Measurements from ENCODE around the gene CRYZL1.

CRYZL1 gene

GRCh38 chr21:33641352-33642026, at the start of gene CRYZL1:
Gene CRYZL1, minus strand, starts transcription at chr21:33641741. Its CDS starts 10,190 bp downstream, at chr21:33631551.
- H3K4me1 ChIP-seq (ENCODE audit: control insufficient read depth, insufficient read depth, low read length) = peaks cover 16% of the 10 kb centered on the region
- no peaks in the 10 kb centered on the region for H3K27me3 ChIP-seq (ENCODE audit: control insufficient read depth, insufficient read depth, low read length)
- peak within 1 kb of the TSS; percentile 89 for H3K9ac ChIP-seq (ENCODE audit: low read length)
- H3K36me3 ChIP-seq (ENCODE audit: control insufficient read depth, insufficient read depth, low read length) = no peaks in the 10 kb centered on the region
- H3K27ac ChIP-seq (ENCODE audit: low read depth, low read length) = peak within 1 kb of the TSS; percentile 78
- no peaks in the 10 kb centered on the region for H3K9me3 ChIP-seq (ENCODE audit: control insufficient read depth, insufficient read depth, low read depth, low read length)
- H3K4me3 ChIP-seq (ENCODE audit: low read depth, low read length) = peak within 1 kb of the TSS; percentile 77

DNA sequence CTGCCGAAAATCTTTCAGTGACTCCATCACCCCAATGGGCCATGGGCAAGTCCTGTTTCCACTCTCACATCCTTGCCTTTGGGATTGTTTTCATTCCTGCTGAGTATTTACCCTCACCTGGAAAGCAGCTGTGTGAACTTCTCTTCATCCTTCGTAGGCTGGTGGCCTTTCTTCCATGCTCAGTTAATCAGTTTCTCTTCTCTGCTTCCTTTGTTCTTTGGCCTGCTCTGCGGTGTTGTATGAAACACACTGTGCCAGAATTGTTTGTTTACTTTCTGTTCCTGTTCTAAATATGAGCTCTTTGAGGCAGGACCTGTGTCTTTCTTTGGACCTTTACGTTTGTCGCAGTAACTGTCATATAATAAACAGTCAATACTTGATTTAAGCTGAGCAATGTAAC, 49.3 kb upstream of the CRYZL1 start:
- H3K27ac ChIP-seq (ENCODE audit: low read depth, low read length) = no peak overlapping the region
- no peaks in the 10 kb centered on the region for H3K36me3 ChIP-seq (ENCODE audit: control insufficient read depth, insufficient read depth, low read length)
- H3K9me3 ChIP-seq (ENCODE audit: control insufficient read depth, insufficient read depth, low read depth, low read length) = no peaks in the 10 kb centered on the region
- no peak overlapping the region for H3K4me3 ChIP-seq (ENCODE audit: low read depth, low read length)
- H3K4me1 ChIP-seq (ENCODE audit: control insufficient read depth, insufficient read depth, low read length) = peaks cover 56% of the 10 kb centered on the region
- no peak overlapping the region for H3K9ac ChIP-seq (ENCODE audit: low read length)
- no peaks in the 10 kb centered on the region for H3K27me3 ChIP-seq (ENCODE audit: control insufficient read depth, insufficient read depth, low read length)

DNA sequence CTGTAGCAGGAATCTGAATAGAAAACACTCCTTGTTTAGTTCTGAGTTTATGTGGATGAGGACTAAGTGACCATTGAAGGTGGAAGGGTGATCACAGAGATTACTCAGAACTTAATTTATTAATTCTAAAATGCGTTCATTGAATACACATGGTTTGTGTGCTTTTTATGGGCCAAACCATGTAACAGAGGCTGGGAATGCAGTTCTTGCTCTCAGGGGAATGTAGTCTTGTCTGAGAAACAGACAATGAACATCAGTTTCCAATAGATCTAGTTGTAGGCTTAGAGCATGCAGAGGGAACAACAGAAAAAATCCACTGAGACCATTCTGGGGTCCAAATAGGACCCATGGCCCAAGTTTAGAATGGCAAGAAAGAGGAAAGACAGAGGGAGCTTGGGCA, 46.8 kb upstream of the CRYZL1 start:
- H3K9ac ChIP-seq (ENCODE audit: low read length) = no peak overlapping the region
- H3K4me1 ChIP-seq (ENCODE audit: control insufficient read depth, insufficient read depth, low read length) = peaks cover 69% of the 10 kb centered on the region
- no peaks in the 10 kb centered on the region for H3K27me3 ChIP-seq (ENCODE audit: control insufficient read depth, insufficient read depth, low read length)
- H3K36me3 ChIP-seq (ENCODE audit: control insufficient read depth, insufficient read depth, low read length) = no peaks in the 10 kb centered on the region
- H3K27ac ChIP-seq (ENCODE audit: low read depth, low read length) = no peak overlapping the region
- no peaks in the 10 kb centered on the region for H3K9me3 ChIP-seq (ENCODE audit: control insufficient read depth, insufficient read depth, low read depth, low read length)
- H3K4me3 ChIP-seq (ENCODE audit: low read depth, low read length) = no peak overlapping the region

GRCh38 chr21:33687634-33688033, 46.1 kb upstream of the CRYZL1 start:
- Histone ChIP-seq H3K4me3 (ENCODE audit: low read depth, low read length) (no peak overlapping the region), H3K36me3 (ENCODE audit: control insufficient read depth, insufficient read depth, low read length) (no peaks in the 10 kb centered on the region), H3K4me1 (ENCODE audit: control insufficient read depth, insufficient read depth, low read length) (peaks cover 75% of the 10 kb centered on the region), H3K27ac (ENCODE audit: low read depth, low read length) (no peak overlapping the region), H3K9me3 (ENCODE audit: control insufficient read depth, insufficient read depth, low read depth, low read length) (no peaks in the 10 kb centered on the region), H3K9ac (ENCODE audit: low read length) (no peak overlapping the region), H3K27me3 (ENCODE audit: control insufficient read depth, insufficient read depth, low read length) (no peaks in the 10 kb centered on the region)

- Histone ChIP-seq H3K9me3 (ENCODE audit: control insufficient read depth, insufficient read depth, low read depth, low read length) (no peaks in the 10 kb centered on the region), H3K27me3 (ENCODE audit: control insufficient read depth, insufficient read depth, low read length) (no peaks in the 10 kb centered on the region), H3K36me3 (ENCODE audit: control insufficient read depth, insufficient read depth, low read length) (no peaks in the 10 kb centered on the region), H3K27ac (ENCODE audit: low read depth, low read length) (peak overlapping the region; percentile 85), H3K4me3 (ENCODE audit: low read depth, low read length) (peak overlapping the region; percentile 19; the same call in 1 of the 2 replicates), H3K9ac (ENCODE audit: low read length) (no peak overlapping the region), H3K4me1 (ENCODE audit: control insufficient read depth, insufficient read depth, low read length) (peaks cover 65% of the 10 kb centered on the region)
Measured at GRCh38 chr21:33686386-33686785, 44.8 kb upstream of the CRYZL1 start.

DNA sequence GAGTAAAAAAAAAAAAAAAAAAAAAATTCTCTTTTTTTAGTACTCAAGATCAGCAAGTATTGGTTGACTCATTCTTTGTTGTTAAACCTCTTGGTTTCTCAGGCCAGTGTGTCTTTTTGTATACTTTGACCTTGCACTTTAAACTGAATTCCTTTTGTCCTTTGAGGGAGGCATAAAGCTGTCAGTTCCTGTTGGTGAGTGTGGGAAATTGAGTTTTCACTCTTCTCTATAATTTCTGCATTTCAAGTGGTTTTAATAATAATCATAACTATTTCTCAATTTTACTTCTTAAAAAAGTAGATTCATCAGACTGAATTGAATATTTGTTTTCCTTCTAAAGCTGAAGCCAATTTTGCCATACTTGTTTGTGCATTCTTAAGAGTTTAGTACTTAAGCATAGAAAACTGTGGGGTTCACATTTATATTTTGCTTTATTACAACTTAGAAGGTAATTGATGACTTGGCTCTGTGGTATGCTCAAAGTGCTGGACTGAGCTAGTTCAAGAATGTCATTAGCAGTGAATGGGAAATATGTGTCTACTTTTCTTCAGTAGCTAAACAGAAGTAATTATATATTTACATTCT, 44.2 kb upstream of the CRYZL1 start:
- H3K36me3 ChIP-seq (ENCODE audit: control insufficient read depth, insufficient read depth, low read length) = no peaks in the 10 kb centered on the region
- peak overlapping the region; percentile 48 for H3K4me3 ChIP-seq (ENCODE audit: low read depth, low read length)
- H3K9ac ChIP-seq (ENCODE audit: low read length) = peak overlapping the region; percentile 27
- peak overlapping the region; percentile 85 for H3K27ac ChIP-seq (ENCODE audit: low read depth, low read length)
- H3K9me3 ChIP-seq (ENCODE audit: control insufficient read depth, insufficient read depth, low read depth, low read length) = no peaks in the 10 kb centered on the region
- no peaks in the 10 kb centered on the region for H3K27me3 ChIP-seq (ENCODE audit: control insufficient read depth, insufficient read depth, low read length)
- H3K4me1 ChIP-seq (ENCODE audit: control insufficient read depth, insufficient read depth, low read length) = peaks cover 58% of the 10 kb centered on the region

GRCh38 chr21:33684923-33685560, 43.5 kb upstream of the CRYZL1 start:
- Histone ChIP-seq H3K27me3 (ENCODE audit: control insufficient read depth, insufficient read depth, low read length) (no peaks in the 10 kb centered on the region), H3K4me1 (ENCODE audit: control insufficient read depth, insufficient read depth, low read length) (peaks cover 57% of the 10 kb centered on the region), H3K4me3 (ENCODE audit: low read depth, low read length) (peak overlapping the region; percentile 48), H3K36me3 (ENCODE audit: control insufficient read depth, insufficient read depth, low read length) (no peaks in the 10 kb centered on the region), H3K9ac (ENCODE audit: low read length) (peak overlapping the region; percentile 63), H3K27ac (ENCODE audit: low read depth, low read length) (peak overlapping the region; percentile 85), H3K9me3 (ENCODE audit: control insufficient read depth, insufficient read depth, low read depth, low read length) (no peaks in the 10 kb centered on the region)

- peak overlapping the region; percentile 48 for H3K4me3 ChIP-seq (ENCODE audit: low read depth, low read length)
- no peaks in the 10 kb centered on the region for H3K27me3 ChIP-seq (ENCODE audit: control insufficient read depth, insufficient read depth, low read length)
- H3K9ac ChIP-seq (ENCODE audit: low read length) = peak overlapping the region; percentile 63
- H3K9me3 ChIP-seq (ENCODE audit: control insufficient read depth, insufficient read depth, low read depth, low read length) = no peaks in the 10 kb centered on the region
- peaks cover 57% of the 10 kb centered on the region for H3K4me1 ChIP-seq (ENCODE audit: control insufficient read depth, insufficient read depth, low read length)
- no peaks in the 10 kb centered on the region for H3K36me3 ChIP-seq (ENCODE audit: control insufficient read depth, insufficient read depth, low read length)
- peak overlapping the region; percentile 85 for H3K27ac ChIP-seq (ENCODE audit: low read depth, low read length)
Measured at GRCh38 chr21:33684068-33684467, 42.5 kb upstream of the CRYZL1 start.

DNA sequence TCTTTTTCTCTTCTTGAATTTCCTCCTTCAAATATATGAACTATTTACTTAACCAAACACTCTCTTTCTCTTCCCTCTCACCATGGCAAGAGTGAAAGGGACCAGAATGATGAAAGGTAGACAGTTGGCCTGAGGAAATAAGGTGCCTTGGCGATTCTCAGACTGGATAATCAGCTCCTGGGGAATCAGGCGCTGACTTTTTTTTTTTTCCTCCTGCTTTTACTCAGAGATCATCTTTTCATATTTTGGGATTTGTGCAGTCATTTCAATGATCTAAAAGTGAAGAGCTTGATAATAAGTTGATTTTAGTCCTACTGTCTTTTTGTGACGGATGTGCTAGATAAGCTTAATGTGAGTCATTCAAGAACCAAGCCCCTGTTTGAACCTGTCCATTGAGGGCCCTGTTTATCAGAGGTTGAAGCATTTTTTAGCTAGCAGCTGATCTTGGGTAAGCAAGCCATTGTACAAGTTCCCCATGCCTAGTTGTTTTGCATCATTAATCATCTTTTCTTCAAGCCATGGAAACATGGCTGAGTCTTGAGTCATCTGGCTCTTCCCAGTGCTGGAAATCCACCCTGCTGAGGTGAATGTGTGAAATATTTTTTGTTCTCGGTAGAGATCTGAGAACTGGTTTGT, 41.6 kb upstream of the CRYZL1 start:
- Histone ChIP-seq H3K4me1 (ENCODE audit: control insufficient read depth, insufficient read depth, low read length) (peaks cover 58% of the 10 kb centered on the region), H3K9me3 (ENCODE audit: control insufficient read depth, insufficient read depth, low read depth, low read length) (no peaks in the 10 kb centered on the region), H3K36me3 (ENCODE audit: control insufficient read depth, insufficient read depth, low read length) (no peaks in the 10 kb centered on the region), H3K27me3 (ENCODE audit: control insufficient read depth, insufficient read depth, low read length) (no peaks in the 10 kb centered on the region), H3K9ac (ENCODE audit: low read length) (peak overlapping the region; percentile 29), H3K27ac (ENCODE audit: low read depth, low read length) (peak overlapping the region; percentile 85), H3K4me3 (ENCODE audit: low read depth, low read length) (peak overlapping the region; percentile 48; the same call in 1 of the 2 replicates)

DNA sequence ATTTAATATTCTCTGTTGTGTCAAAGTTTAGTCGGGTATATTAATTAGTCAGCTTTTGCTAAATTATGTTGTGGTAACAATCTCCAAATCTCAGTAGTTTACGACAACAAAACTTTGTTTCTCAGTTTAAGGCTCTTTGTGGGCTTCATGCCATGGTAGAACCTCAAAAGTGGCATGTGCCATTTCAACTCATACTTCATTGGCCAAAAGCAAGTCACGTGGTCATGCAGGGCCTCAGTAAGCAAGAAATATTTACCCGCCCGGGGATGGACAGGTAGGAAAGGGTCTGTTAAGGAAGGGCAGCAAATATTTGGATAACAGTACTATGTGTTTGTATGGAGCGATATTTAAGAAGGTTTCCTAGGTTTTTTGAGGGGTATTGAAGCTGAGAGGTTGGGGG, 39.3 kb upstream of the CRYZL1 start:
- Histone ChIP-seq H3K4me1 (ENCODE audit: control insufficient read depth, insufficient read depth, low read length) (peaks cover 36% of the 10 kb centered on the region), H3K27me3 (ENCODE audit: control insufficient read depth, insufficient read depth, low read length) (no peaks in the 10 kb centered on the region), H3K9ac (ENCODE audit: low read length) (no peak overlapping the region), H3K36me3 (ENCODE audit: control insufficient read depth, insufficient read depth, low read length) (no peaks in the 10 kb centered on the region), H3K9me3 (ENCODE audit: control insufficient read depth, insufficient read depth, low read depth, low read length) (no peaks in the 10 kb centered on the region), H3K27ac (ENCODE audit: low read depth, low read length) (no peak overlapping the region), H3K4me3 (ENCODE audit: low read depth, low read length) (no peak overlapping the region)

GRCh38 chr21:33677450-33677849, 35.9 kb upstream of the CRYZL1 start:
- H3K27me3 ChIP-seq (ENCODE audit: control insufficient read depth, insufficient read depth, low read length) = no peaks in the 10 kb centered on the region
- H3K36me3 ChIP-seq (ENCODE audit: control insufficient read depth, insufficient read depth, low read length) = no peaks in the 10 kb centered on the region
- no peak overlapping the region for H3K27ac ChIP-seq (ENCODE audit: low read depth, low read length)
- peaks cover 27% of the 10 kb centered on the region for H3K4me1 ChIP-seq (ENCODE audit: control insufficient read depth, insufficient read depth, low read length)
- no peak overlapping the region for H3K9ac ChIP-seq (ENCODE audit: low read length)
- no peaks in the 10 kb centered on the region for H3K9me3 ChIP-seq (ENCODE audit: control insufficient read depth, insufficient read depth, low read depth, low read length)
- H3K4me3 ChIP-seq (ENCODE audit: low read depth, low read length) = no peak overlapping the region

All from HUES6 (cell line).